Ureter (tissue), 1 donor: Measurements from ENCODE around the gene C13orf46. TPM values are rescaled to one million over a fixed set of nuclear protein-coding genes. Genes with fewer than 3 reads are reported as not detected.
A peak's percentile ranks its signal among the peaks of the same experiment; 100 is the strongest.

Experiments
- DNase-seq: peaks from one replicate; pipeline ENCODE4 v3.0.0-alpha.2; 2020; ENCODE audit warnings: low spot score
- total RNA-seq: library from RNA; stranded (reverse); gene quantifications from one replicate; pipeline ENCODE4 v1.2.4, GENCODE V29; 2023
- donor health status: DM: yes; HTN: yes; CAD: no.

C13orf46 gene
- total RNA-seq, 1 donor from 2014 or later = 7.5 TPM

DNA sequence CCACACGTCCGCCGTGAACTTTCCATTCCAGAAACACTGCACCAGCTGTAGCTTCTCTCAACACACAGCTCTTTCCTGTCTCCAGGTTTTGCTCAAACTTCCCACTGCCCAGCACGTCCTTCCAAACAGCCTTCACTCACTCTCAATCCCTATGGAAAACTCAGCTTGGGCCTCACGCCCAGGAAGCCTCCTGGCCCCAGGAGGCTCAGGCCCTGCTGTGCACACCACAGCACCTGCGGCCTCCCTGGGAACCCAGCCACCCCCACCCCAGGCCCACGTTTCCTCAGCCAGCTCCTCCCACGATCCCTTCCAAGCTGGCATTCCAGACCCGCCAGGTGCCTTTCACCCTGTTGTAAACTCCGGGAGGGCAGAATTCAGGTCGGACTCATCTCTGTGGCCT lies 35.2 kb downstream of the C13orf46 start:
- no peak for DNase-seq

- no peak for DNase-seq
Observed at GRCh38 chr13:113938246-113938645, 35.6 kb downstream of the C13orf46 start.

DNA sequence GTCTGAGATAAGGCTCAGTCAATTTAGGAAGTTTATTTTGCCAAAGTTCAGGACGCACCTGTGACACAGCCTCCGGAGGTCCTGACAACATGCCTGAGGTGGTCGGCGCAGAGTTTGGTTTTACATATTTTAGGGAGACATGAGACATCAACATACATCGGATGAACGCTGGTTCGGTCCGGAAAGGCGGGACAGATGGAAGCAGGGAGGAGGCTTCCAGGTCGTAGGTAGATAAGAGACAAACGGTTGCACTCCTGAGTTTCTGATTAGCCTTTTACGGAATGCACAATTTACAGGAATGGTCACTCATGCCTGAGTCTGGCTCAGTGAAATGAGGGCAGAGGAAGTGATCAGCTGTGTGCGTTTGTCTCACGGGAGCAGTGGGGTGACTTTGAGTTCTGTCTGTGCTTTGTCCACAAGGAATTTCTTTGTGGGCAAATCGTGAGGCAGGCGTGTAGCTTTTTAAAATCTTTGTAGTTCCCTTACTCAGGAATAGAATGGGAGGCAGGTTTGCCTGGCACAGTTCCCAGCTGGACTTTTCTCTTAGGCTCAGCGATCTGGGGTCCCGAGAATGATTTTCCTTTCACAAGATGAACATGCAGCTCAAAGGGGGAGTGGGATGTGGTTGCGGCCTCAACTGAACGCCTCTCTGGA lies 36.2 kb downstream of the C13orf46 start:
- no peak for DNase-seq

GRCh38 chr13:113937073-113937472 lies 36.8 kb downstream of the C13orf46 start:
- DNase-seq = no peak

DNA sequence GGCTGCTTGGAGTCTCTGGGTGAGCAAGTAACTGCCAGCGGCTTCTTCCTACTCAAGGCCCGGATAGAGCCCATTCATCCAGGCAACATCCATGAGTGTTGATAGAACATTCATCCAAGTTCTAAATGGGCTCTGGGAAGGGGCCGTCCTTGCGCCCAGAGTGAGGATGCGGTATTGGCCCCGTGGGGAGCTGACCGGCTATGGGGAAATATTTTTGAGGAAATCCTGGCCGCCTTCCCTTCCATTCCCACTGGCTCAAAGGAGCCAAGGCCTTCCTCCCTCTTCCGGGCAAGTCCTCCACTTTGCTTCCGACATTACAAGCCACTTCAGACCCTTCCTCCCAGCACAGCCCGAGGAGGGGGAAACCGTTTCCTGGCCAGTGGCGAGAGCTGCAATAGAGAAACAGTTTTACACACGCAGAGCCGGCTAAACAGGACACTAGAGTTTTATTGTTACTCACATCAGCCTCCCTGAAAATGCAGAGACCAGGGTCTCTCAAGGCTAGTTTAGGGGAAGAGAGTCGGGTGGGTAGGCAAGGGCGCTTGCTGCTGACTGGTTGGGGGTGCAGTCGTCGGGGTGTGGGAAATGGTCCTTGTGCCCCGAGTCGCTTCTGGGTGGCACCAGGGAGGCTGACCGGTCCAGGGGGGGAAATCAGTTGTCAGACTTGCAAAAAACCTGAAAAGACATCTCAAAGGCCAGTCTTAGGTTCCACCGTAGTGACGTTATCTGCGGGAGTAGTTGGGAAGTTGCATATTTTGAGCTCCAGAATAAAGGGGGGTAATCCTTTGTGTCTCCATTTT lies 37.5 kb downstream of the C13orf46 start:
- DNase-seq = no peak

DNA sequence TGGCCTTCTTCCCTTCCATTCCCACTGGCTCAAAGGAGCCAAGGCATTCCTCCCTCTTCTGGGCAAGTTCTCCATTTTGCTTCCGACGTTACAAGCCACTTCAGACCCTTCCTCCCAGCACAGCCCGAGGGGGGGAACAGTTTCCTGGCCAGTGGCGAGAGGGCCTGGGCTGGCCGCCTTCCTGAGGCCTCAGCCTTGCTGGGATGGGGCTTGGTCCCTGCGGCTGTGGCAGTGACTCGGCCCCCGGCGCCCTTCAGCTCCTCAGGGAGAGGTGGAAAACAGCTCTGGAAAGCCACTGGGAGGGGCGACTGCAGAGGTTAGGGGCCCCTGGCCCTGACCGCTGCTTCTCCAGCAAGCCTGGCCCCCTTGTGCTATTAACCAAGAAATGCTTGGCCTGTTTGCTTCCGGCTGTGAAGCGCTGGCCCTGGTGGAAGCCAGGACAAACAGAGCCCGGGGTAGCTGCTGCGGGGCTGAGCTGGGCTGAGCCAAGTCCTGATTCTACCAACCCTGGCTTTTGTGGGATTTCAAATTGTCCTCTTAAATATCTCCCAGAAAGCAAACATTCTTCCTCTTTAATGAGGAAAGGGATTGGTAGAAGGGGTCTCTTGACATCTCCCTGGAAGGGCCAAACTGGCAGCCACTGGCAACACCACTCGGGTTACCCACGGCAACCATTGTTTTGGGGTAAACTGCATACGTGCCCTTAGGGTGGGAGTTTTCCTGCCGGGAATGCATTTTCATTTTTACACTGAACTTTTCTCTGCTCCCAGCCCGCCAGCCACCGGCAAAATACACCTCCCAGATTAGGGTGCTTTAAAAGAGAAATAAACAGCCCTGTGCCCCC lies 38.7 kb downstream of the C13orf46 start:
- DNase-seq = no peak

GRCh38 chr13:113934576-113934975 lies 39.3 kb downstream of the C13orf46 start:
- no peak for DNase-seq

DNA sequence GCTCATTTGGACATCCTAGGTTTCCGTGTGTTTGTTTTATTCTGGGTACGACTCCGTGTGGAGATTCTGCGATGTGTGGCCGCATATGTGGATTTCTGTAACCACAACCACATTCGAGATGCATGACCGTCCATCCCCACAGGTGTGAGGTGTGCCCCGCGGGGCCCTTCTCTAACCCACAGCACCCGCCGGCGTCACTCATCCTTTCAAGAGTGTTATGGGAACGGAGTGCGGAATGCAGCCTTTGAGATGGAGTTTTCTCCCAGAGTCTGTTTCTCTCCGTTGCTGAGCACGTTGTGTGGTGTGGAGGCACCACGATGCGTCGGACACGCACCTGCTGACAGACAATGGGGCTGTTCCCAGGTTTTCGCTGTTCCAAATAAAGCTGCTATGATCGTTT lies 40.0 kb downstream of the C13orf46 start:
- no peak for DNase-seq

DNA sequence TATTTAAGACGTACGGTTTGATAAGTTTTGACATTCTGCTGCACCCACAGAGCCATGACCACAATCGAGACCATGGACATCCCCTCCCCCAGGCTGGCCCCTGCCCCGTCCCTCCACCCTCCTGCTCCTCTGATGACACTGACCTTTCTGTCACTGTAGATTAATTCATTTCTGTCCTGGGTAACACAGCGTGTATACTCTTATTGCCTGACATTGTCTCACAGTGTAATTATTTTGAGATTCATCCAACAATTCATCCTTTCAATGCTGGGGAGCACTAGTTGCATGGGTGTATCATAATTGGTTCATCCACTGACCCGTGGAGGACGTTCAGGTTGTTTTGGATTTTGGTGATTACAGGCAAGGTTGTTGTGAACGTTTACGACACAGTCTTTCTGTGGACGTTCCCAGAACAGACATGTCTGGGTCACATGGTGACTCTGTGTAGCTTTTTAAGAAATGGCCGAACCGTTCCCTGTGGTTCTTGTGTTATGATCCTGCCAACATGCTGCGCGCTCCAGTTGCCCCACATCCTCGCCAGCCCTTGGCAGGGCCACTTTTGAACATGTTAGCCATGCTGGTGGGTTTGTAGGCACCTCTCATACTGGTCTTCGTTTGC lies 41.9 kb downstream of the C13orf46 start:
- DNase-seq = peak; percentile 36

DNA sequence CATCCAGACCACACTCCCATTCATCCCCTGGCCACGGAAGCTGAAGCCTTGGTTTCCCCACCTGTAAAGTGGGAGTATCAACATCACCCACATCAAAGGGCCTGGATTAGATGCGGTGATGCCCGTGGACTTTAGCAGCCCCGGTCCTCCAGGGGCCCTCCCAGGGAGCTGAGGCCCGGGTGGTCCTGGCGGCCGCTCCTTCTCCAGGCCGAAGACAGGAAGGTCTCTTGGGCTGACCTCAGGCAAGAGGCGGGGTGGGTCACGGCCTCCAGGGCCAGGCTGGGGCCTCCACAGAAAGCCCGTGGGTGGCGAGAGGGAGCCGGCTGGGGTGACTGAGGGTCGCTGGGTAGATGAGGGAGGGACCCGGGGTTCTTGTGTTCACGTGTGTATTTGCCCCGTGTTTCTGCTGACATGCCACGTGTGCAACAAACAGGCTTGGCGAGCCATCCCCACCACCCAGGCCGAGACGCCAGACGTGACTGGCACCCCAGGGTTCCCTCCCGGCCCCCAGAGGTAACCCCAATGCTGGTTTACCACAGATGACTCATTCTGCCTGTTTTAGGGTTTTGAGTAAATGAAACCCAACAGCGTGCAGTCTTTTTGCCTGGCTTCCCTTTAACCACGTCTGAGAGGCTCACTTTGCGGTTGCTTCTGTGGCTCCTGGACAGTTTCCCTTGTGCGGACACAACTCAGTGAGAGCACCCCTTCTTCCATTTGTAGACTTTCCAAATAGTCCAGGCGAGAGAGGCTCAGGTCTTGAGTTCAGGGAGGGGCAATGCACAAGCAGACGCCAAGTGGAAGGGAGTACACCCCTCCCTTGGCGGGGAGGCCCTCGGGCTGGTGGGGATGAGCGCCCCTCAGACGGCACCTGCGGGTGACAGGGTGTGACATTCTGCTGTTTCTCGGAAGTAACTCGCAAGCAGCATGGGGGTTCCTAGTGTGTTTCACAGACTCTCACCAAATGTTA lies 42.9 kb downstream of the C13orf46 start:
- DNase-seq = peak; percentile 43

DNA sequence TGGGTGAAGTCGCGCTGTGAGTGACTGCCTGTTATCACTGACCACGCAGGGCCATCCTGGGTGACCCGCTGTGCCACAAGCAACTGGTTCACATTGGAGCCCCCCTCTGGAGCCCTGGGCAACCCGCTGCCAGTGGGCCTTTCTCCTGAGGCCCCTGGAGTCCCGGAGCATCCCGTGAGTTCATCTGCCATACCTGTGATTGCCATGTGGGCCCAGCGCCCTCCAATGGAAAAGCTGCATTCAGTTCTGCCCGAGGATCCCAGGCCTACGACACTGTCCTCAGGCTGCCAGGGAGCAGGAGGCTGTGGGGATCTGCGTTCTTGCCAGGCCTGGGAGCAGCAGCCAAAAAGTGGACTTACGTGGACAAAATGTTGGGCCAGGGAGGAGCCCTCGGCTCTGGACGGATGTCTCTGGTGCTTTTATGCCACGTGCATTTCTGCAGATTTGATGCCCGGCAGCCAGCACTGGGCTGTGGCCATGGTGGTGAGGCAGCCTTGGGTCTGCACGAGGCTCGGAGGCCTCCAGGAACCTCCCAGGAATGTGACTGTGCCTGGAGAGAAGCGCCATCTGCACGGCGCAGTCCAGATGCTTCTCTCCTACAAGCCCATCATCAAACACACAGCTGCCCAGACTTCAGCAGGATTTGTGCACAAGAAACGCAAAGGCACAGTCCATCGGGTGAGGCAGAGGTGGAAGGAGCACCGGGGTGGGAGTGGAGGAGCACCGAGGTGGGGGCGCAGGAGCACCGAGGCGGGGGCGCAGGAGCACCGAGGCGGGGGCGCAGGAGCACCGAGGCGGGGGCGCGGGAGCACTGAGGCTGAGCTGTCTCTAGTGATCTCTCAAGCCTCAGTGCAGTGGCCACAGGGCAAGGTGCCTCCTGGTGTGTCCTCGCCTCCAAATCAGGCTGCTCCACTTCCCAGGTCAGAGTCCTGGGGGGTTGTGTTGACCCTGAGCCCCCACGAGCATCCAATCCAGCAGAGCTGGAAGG lies 44.0 kb downstream of the C13orf46 start:
- DNase-seq = peak; percentile 48

DNA sequence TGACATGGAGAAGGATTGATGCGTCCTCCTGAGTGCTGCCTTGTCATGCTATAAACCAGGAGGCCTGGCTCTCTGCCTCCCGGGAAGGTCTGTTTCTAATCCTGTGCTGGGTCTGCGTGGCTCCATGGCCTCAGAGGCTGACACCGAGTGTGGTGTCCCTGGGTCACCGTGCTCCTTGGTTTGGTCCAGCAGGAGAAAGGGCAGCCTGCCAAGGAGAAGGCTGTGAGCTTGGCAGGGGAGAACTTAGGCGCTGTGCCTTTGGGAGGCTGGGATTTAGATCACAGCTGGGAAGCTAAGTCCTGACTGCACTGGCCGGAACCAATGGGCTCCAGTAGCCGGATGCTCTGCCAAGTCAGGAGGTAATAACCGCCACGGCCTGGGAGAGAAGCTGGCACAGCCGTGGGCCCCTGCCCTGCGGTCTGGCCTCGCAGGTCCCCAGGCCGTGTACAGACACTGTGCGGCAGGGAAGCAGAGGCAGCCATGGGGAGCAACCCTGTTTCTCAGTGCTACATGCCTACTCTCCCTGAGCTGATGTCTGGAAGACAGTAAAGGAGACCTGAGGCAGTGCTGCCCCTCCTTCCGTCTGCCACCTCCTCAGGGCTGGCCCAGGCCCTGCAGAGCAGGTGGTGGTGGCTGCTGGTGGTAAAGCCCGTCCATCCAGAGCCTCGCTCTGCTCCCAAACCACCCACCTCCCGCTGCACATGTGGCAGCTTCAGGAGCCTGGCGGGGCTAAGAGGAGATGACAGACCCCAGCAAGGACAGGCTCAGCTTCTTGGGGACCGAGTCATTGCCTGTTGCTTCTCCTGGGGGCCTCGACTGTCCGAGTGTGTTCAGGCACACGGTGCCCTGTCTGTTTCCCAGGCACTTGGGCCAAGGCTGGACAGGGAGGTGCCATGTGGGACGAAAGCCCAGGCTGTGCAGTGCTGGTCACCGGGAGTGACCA lies 44.9 kb downstream of the C13orf46 start:
- peak; percentile 87 for DNase-seq

GRCh38 chr13:113927661-113928581 lies 46.0 kb downstream of the C13orf46 start:
- DNase-seq = peak; percentile 59

DNA sequence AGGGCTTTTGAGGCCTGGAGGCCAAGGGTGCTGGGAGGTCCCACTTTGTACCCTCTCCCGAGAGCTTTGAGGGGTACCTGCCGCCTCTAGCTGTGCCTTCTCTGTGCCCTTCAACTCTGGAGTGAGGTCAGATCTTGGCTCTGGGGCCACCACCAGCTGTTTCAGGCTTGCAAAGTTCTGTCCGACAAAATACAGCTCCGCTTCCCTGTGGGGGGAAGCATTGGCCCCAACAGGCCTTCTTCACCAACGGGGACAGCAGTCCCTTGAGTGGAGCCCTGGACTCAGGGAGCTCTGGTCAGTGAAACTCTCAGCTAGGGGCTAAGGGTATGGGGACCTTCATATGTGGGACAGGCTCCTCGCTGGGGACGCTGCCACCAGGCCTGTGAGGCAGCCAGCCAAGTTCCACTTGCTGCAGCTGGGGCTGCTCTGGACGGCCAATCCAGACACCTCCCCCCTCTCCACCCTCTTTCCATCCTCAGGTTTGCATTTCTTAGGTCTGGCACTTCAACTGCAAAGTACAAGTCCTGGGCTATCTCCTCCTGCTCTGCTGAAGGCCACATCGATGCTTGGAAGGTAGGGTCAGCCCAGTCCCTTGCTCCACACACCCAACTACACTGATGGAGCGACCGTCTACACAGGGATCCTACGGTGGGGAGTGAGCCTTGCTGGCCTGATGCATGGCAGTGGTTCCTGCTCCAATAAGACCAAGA lies 46.8 kb downstream of the C13orf46 start:
- peak; percentile 42 for DNase-seq

- peak; percentile 43 for DNase-seq
Observed at GRCh38 chr13:113926301-113926761, 47.5 kb downstream of the C13orf46 start.

- peak; percentile 10 for DNase-seq
Observed at GRCh38 chr13:113924184-113924901, 49.5 kb downstream of the C13orf46 start.
